Ramos (cell line): Measurements from ENCODE around the gene LPAR5.

Experiments
- in situ Hi-C: fragments of 300-500 bp; cut with MboI; formaldehyde crosslinking; loops from one replicate; pipeline ENCODE4 v1.14.3; 2022; ENCODE audit warnings: low sequenced_read_pairs; ENCODE audit not compliant: unreplicated experiment

Gene LPAR5

DNA sequence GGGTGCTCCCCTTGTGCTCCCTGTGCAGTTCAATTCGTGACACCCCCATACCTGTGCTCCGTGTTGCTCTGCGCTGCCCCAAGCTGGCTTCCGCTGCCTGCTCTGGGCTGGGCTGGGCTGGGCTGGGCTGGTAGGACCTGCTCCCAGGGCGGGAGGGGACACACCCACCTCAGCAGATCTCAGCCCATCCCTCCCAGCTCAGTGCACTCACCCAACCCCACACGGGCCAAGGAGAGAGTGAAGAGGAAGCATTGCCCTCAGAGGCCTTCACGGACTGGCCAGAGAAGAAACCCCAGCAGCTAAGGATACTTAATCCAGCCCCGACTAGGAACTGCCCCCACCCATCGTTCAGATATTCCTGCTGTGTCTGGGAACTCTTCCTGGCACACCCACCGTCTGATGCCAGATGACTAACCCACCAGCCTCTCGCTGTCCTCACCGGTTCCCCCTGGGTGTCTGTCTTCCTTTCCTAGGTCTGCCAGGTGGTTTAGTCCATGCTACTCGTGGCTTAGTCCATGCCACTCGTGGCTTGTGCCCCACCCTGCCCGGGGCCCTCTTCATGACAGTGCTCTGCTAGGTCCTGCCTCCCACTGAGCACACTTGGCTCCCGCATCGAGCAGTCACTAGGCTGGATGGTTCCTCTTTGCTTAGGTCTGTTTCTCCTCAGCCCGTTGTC is at the start of gene LPAR5:
Gene LPAR5 (minus strand): TSS at position 104 of the 676 bp plus-strand sequence. CDS start 14,711 bp downstream, outside the sequence.
- in situ Hi-C loops: no loop called here

DNA sequence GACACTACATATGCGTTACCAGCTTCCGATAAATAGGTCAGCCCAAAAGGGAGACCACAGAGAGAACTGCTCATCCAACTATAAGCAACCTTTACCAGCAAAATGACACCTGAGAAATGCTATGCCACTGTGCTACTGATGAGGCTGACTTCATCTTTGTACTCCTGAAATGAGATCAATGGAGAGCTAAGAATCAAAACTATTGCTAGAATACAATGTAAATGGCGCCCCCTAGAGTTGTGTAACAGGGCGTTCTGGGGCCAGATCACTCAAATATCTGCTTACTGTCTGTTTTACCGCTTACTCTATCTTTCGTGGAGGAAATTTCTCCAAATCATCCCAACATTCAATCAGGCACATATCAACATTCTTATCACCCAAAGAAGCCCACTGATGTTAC is 48.9 kb upstream of the LPAR5 start:
- in situ Hi-C loops: no loop called here

- in situ Hi-C loops: no loop called here
These were observed 41.2 kb upstream of the LPAR5 start for GRCh38 chr12:6676962-6677361.

DNA sequence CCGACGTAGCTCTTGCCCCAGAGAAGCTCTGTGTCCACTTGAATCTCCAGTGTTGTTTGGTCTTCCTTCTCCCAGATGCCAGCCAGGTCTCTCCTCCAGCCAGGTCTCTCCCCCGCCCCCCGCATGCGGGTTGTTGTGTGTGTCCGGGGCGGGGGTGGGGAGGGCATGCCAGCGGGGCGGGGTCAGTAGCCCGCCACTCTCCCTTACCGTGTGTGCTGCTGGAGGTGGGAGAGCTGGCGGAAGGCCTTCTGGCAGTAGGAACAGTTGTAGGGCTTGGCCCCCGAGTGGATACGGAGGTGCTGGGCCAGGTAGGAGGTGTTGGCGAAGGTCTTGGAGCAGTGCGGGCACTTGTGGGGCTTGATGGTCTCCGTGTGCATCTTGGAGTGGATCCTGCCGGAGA is 36.4 kb upstream of the LPAR5 start:
- in situ Hi-C loops: no loop called here

- in situ Hi-C loops: no loop called here
These were observed 31.9 kb upstream of the LPAR5 start for GRCh38 chr12:6667559-6668210.

DNA sequence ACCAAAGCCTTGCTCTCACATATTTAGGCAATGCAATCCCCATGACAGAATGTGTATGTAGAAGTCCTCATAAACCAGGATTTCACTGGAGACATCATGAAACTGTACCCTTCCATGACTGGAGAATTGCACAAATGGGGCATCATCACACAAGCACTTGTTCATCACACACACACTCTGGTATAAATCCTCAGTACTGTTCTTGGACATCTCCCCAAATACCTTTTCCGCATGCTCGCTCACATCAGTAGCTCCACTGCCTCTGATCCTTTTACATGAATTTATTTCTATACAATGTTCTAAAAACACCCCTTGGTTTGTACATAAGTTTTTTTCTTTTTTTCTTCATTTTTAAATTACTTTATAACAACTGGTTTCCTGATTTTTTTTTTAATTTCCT is 30.5 kb upstream of the LPAR5 start:
- in situ Hi-C loops: no loop called here

DNA sequence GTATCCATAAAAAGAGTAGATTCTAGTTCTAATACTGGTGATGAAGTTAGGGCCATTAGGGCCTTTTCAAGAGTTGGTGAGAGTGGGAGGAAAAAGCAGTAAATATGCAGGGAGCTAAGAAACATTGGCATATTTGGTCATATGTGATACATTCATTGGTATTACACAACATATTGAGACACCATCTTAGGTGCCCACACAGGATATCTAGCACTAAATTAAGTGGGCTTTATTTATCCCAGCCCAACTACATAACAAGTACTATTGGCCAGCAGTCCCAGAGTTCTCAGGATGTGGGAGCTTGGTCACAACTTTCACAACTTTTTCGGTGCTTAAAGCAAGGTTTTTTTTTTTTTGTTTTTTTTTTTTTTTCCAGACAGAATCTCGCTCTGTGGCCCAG is 29.1 kb upstream of the LPAR5 start:
- in situ Hi-C loops: loop anchor here (5.0 kb wide), 1 partner anchor 48 kb away; no protein-coding TSS in a partner anchor

- in situ Hi-C loops: loop anchor here (5.0 kb wide), 1 partner anchor 46 kb away; no protein-coding TSS in a partner anchor
These were observed 27.4 kb upstream of the LPAR5 start, which contains the start of gene ING4 for GRCh38 chr12:6662906-6663742. ING4 (minus strand) TSS chr12:6663119; CDS start chr12:6663101, 18 bp downstream.

GRCh38 chr12:6662602-6662905 is 26.8 kb upstream of the LPAR5 start:
- in situ Hi-C loops: loop anchor here (5.0 kb wide), 1 partner anchor 45 kb away; no protein-coding TSS in a partner anchor

DNA sequence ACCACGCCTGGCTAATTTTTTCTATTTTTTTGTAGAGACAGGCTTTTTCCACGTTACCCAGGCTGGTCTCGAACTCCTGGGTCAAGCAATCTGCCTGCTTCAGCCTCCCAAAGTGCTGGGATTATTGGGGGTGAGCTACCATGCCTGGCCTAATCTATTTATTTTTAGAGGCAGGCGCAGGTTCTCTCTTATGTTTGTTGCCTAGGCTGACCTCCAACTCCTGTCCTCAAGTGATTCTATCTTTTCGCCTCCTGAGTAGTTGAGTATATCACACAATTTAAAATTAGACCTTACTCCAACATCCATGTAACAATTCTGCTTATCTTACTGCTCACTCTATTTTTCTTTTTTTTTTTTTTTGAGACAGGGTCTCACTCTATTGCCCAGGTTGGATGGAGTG is 18.2 kb upstream of the LPAR5 start:
- in situ Hi-C loops: no loop called here

DNA sequence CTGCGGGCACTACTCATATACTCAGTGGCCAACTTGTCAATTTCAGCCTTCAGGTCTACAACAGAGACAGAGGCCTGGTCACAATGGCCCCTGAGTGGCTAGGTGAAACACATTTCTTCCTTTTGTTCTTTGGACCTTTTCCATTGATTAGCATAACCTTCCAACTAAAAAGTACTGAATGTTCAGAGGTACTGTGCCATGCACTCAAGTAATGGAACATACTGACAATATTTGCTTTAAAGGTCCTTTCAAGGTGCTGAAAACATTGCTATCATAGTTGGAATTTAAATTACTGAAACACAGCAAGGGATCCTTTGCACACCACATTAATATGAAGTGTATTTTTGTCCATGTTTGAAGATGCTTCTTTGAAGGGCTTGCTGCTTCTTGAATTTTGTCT is 17.6 kb upstream of the LPAR5 start:
- in situ Hi-C loops: no loop called here

- in situ Hi-C loops: no loop called here
These were observed 16.6 kb upstream of the LPAR5 start for GRCh38 chr12:6652391-6652790.

DNA sequence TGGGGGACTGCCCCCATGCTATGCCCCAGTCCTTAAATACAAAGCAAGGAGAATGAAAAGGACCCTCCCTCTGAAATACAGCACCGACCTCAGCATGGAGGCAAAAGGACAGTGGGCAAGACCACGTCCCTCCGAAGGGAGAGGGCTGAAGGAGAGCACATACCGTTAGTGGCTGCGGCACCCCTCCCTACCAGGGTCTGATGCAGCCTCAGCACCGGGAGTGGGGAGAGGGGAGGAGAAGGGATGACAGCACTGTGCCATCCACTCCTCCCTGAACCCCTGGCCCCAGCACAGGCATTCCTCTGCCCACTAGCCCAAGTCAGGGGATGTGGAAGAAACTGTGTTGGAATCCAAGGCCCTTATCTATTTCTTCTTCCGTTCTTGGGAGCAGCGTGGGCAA is 15.1 kb upstream of the LPAR5 start:
- in situ Hi-C loops: no loop called here

- in situ Hi-C loops: no loop called here
These were observed 11.4 kb upstream of the LPAR5 start, which contains the start of gene ACRBP for GRCh38 chr12:6647083-6647604. ACRBP (minus strand) TSS chr12:6647432; CDS start chr12:6647366, 66 bp downstream.

DNA sequence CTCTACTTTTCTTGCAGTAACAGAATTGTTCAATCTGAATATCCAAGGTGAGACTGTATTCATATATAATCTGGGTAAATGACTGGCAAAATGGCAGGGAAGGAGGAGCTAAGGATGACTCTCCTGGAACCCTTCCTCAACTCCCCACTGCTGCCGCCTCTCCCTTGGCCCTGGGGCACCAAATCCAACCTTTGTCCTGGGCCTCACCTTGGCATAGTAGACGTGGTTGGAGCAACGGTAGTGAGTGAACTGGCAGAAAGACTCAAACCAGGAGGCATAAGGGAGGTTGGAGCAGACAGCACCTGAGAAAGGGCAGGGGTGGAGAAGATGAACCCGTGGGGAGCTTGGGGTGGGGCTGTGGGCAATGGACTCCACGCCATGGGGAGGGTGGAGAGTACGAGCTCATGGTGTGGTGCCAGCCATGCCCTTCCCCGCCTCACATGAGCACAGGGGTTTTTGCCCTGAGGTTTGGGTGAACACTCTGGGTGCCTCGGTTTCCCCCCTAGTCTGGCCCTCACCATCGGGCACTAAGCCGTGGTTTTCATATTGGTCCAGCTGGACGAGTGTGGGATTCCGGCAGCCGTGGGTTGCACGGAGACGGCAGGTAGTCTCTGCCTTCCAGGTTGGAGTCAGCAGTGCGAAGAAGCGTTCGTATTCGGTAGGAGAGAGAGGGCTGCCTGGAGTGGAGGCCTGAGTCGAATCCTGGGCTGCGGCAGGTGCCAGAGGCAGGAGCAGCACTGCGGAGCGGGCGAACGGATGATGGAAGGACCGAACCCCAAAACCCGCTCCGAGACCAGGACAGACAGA is 10.7 kb upstream of the LPAR5 start:
- in situ Hi-C loops: no loop called here

DNA sequence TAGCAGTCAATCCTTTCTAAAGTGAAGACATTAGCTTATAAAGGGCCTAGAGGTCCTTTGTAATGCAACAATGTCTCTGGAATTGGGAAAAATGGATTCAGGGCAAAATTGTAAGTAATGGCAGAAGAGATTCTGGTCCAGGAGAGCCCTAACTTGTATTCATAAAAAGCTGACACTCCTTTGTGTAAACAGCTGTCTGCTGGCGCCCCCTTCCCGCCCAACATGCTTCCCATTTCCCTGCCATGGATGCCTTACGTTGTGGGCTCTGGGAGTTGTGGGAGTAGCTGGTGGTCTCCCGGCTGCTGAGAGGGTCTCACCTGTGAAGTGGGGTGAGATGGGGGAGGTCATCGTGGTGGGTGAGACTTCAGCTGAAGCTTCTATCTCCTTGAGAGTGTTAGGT is 9.1 kb upstream of the LPAR5 start:
- in situ Hi-C loops: no loop called here

GRCh38 chr12:6644257-6644596 is 8.5 kb upstream of the LPAR5 start:
- in situ Hi-C loops: no loop called here

GRCh38 chr12:6643569-6644256 is 8.0 kb upstream of the LPAR5 start:
- in situ Hi-C loops: no loop called here

DNA sequence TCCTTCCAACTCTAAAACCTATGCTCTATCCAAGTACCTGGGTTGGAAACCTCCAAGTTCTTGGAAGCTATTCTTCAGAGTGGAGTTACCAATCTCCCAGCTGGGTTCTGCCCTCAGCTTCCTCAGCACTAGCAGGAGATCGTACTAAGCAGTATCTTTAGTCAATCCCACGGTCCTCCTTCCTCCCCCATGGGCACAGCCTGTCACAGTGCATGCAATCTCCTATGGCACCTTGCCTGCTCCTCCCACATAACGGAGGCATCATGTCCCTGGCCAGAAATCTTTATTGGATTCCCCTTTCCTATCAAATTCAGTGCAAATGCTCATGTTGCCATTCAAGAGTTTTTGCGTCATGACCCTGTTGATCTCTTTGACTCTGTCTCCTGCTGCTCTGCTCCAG is 5.4 kb upstream of the LPAR5 start:
- in situ Hi-C loops: no loop called here
